ENCODE data around the gene SUMO1. TPM values are rescaled to one million over a fixed set of nuclear protein-coding genes. Genes with fewer than 3 reads are reported as not detected.

The SUMO1 gene
- total RNA-seq, 2 donors from 2014 or later: 88.0 to 99.9 TPM

GRCh38 chr2:202194418-202194817 lies 44.0 kb downstream of the SUMO1 start:
- H3K9me3 ChIP-seq: no peaks in the 10 kb centered on the region
- H3K4me3 ChIP-seq: no peak overlapping the region
- TF ChIP-seq CTCF (IDR thresholded peaks at IDR 0.05): no peak
- H3K36me3 ChIP-seq: no peaks in the 10 kb centered on the region
- no peaks in the 10 kb centered on the region for H3K27me3 ChIP-seq
- H3K4me1 ChIP-seq: no peaks in the 10 kb centered on the region
- intact Hi-C loops (cut with DNase I): no loop called here
- no peak for DNase-seq
- no peak overlapping the region for H3K27ac ChIP-seq
- no peak overlapping the region for H3K9ac ChIP-seq (ENCODE audit: low read depth in 2 of 2, low read length in 2 of 2)

- Histone ChIP-seq H3K27me3 (no peaks in the 10 kb centered on the region), H3K4me3 (no peak overlapping the region), H3K27ac (no peak overlapping the region), H3K36me3 (no peaks in the 10 kb centered on the region), H3K9me3 (no peaks in the 10 kb centered on the region), H3K4me1 (no peaks in the 10 kb centered on the region), H3K9ac (ENCODE audit: low read depth in 2 of 2, low read length in 2 of 2) (no peak overlapping the region)
- TF ChIP-seq CTCF (IDR thresholded peaks at IDR 0.05): no peak
- DNase-seq: no peak
- intact Hi-C loops (cut with DNase I): no loop called here
Observed at GRCh38 chr2:202193881-202194353, 44.5 kb downstream of the SUMO1 start.

- H3K27ac ChIP-seq: no peak overlapping the region
- TF ChIP-seq CTCF (IDR thresholded peaks at IDR 0.05): no peak
- no peaks in the 10 kb centered on the region for H3K9me3 ChIP-seq
Observed at GRCh38 chr2:202193305-202193704, 45.1 kb downstream of the SUMO1 start.

GRCh38 chr2:202187570-202187969 lies 50.8 kb downstream of the SUMO1 start:
- TF ChIP-seq CTCF (IDR thresholded peaks at IDR 0.05): no peak
- DNase-seq: no peak
- Histone ChIP-seq H3K4me3 (no peak overlapping the region), H3K27ac (no peak overlapping the region), H3K36me3 (no peaks in the 10 kb centered on the region), H3K27me3 (no peaks in the 10 kb centered on the region), H3K4me1 (no peaks in the 10 kb centered on the region), H3K9ac (ENCODE audit: low read depth in 2 of 2, low read length in 2 of 2) (no peak overlapping the region), H3K9me3 (no peaks in the 10 kb centered on the region)
- intact Hi-C loops (cut with DNase I): no loop called here

More at GRCh38 chr2:202193305-202193704, 45.1 kb downstream of the SUMO1 start:
- Histone ChIP-seq H3K27me3 (no peaks in the 10 kb centered on the region), H3K4me1 (no peaks in the 10 kb centered on the region), H3K4me3 (no peak overlapping the region), H3K9ac (ENCODE audit: low read depth in 2 of 2, low read length in 2 of 2) (no peak overlapping the region), H3K36me3 (no peaks in the 10 kb centered on the region)
- DNase-seq: no peak
- intact Hi-C loops (cut with DNase I): no loop called here

GRCh38 chr2:202186641-202187202 lies 51.7 kb downstream of the SUMO1 start:
- no peak overlapping the region for H3K4me3 ChIP-seq
- TF ChIP-seq CTCF (IDR thresholded peaks at IDR 0.05): no peak
- no peaks in the 10 kb centered on the region for H3K4me1 ChIP-seq
- no peak overlapping the region for H3K9ac ChIP-seq (ENCODE audit: low read depth in 2 of 2, low read length in 2 of 2)
- H3K9me3 ChIP-seq: no peaks in the 10 kb centered on the region
- no peak for DNase-seq
- no peak overlapping the region for H3K27ac ChIP-seq
- no peaks in the 10 kb centered on the region for H3K36me3 ChIP-seq
- intact Hi-C loops (cut with DNase I): no loop called here
- H3K27me3 ChIP-seq: no peaks in the 10 kb centered on the region

All from colonic mucosa (tissue), 4 donors.